Transverse colon (tissue), 4 donors: ENCODE results near the gene PICK1. TPM values are rescaled to one million over a fixed set of nuclear protein-coding genes. Genes with fewer than 3 reads are reported as not detected.

ENCODE experiments used
- DNase-seq: peaks from one replicate; pipeline ENCODE4 v3.0.0-alpha.2; 2019
- H3K27ac ChIP-seq, 4 donors: fragments of 200-600 bp; sonication (generic); 2 replicates each; pipeline ENCODE4 v1.5.1; 2016 to 2018; ENCODE audit warnings: inconsistent platforms in 4 of 4
- H3K27me3 ChIP-seq: fragments of 200-600 bp; sonication (generic); 2 replicates; pipeline ENCODE4 v1.5.1; 2017; ENCODE audit warnings: inconsistent platforms
- H3K36me3 ChIP-seq, 4 donors: fragments of 200-600 bp; sonication (generic); 2 replicates each; pipeline ENCODE4 v1.5.1; 2017 to 2019; ENCODE audit warnings: inconsistent platforms in 4 of 4
- H3K4me1 ChIP-seq, 4 donors: fragments of 200-600 bp; sonication (generic); 2 replicates each; pipeline ENCODE4 v1.5.1; 2017 to 2020; ENCODE audit warnings: inconsistent platforms in 4 of 4
- H3K4me3 ChIP-seq, 4 donors: fragments of 200-600 bp; sonication (generic); 1 replicate in 1 of 4; 2 replicates in 3 of 4; pipeline versions ENCODE4 v1.5.1 to v1.6.1; 2017 to 2019; ENCODE audit warnings: inconsistent platforms in 4 of 4
- H3K9me3 ChIP-seq, 2 donors: fragments of 200-600 bp; sonication (generic); 2 replicates each; pipeline ENCODE4 v1.5.1; 2017 to 2019; ENCODE audit warnings: inconsistent platforms in 2 of 2
- CTCF ChIP-seq, 5 experiments: fragments of 200-600 bp in 3 of 5; fragments of 450-650 bp in 2 of 5; sonication (generic) in 3 of 5; IDR thresholded peaks; 1 replicate in 2 of 5; 2 replicates in 3 of 5; pipeline ENCODE4 v1.5.1; 2016 to 2017; ENCODE audit warnings: antibody characterized with exemption in 5 of 5, inconsistent platforms in 3 of 5, mild to moderate bottlenecking in 2 of 5, moderate library complexity in 1 of 5
- EP300 ChIP-seq: sonication (generic); formaldehyde crosslinking; IDR thresholded peaks from one replicate; pipeline ENCODE4 v1.6.1; 2017; ENCODE audit warnings: antibody characterized with exemption, low read depth
- POLR2A ChIP-seq: fragments of 450-650 bp; IDR thresholded peaks from one replicate; pipeline ENCODE4 v1.6.1; 2016; ENCODE audit warnings: antibody characterized with exemption, mild to moderate bottlenecking, moderate library complexity
- POLR2AphosphoS5 ChIP-seq, 3 donors: sonication (generic); formaldehyde crosslinking; IDR thresholded peaks; one replicate each; pipeline ENCODE4 v1.6.1; 2016; ENCODE audit warnings: antibody characterized with exemption in 3 of 3
- WGBS, 2 donors: methylation state at CpG; one replicate each; pipeline ENCODE4 v1.1.5; 2018; ENCODE audit warnings: low coverage in 1 of 2; 5-methylcytosine and 5-hydroxymethylcytosine counted together
- in situ Hi-C, 4 donors: fragments of 200-750 bp; cut with MboI; loops; one replicate each; pipeline versions ENCODE4 v1.15.0 to v1.15.1; 2017; ENCODE audit warnings: low sequenced_read_pairs in 3 of 4, low pct_ligation_motif_present in 1 of 4, low pct_unique_long_range_greater_than_20kb in 1 of 4
- intact Hi-C: fragments of 100-400 bp; cut with DNase I; formaldehyde crosslinking; loops from one replicate; pipeline ENCODE4 v1.15.1; 2023; ENCODE audit warnings: low total_unique reads
- total RNA-seq, 4 donors: library from RNA; depleted of rRNA; stranded (reverse); fragments of >200 nt; gene quantifications; one replicate each; pipeline ENCODE4 v1.1.0, GENCODE V29; 2016

The PICK1 gene
- total RNA-seq, 4 donors from 2014 or later = 34.3 to 127 (median 69.3) TPM

- intact Hi-C loops = no loop called here
- H3K27me3 ChIP-seq = no peaks in the 10 kb centered on the region
- no peaks in the 10 kb centered on the region for H3K36me3 ChIP-seq
These were observed 40.7 kb upstream of the PICK1 start for GRCh38 chr22:38016182-38017151.

GRCh38 chr22:38017272-38017920 lies 39.8 kb upstream of the PICK1 start:
- TF ChIP-seq EP300 (no peak), POLR2A (no peak), POLR2AphosphoS5 (IDR thresholded peaks at IDR 0.05) (no peak), CTCF (IDR thresholded peaks at IDR 0.05) (no peak)
- peak; percentile 75 for DNase-seq
- intact Hi-C loops (no loop called here), in situ Hi-C loops (no loop called here)
- Histone ChIP-seq H3K9me3 (no peaks in the 10 kb centered on the region), H3K4me1 (peaks cover 8 to 21% (median 17%) of the 10 kb centered on the region in 4 donors), H3K36me3 (no peaks in the 10 kb centered on the region), H3K27me3 (no peaks in the 10 kb centered on the region), H3K27ac (peak overlapping the region; percentile 36 to 62 (median 42)), H3K4me3 (no peak overlapping the region)
- 47 to 90% methylated on average over 2 to 7 of the region's 7 CpGs for WGBS, 2 donors

More at GRCh38 chr22:38016182-38017151, 40.7 kb upstream of the PICK1 start:
- H3K4me1 ChIP-seq = peaks cover 8 to 21% (median 17%) of the 10 kb centered on the region in 4 donors
- DNase-seq = peak; percentile 52
- H3K27ac ChIP-seq = peak overlapping the region; percentile 36 to 62 (median 42)
- TF ChIP-seq EP300 (no peak), POLR2A (no peak), CTCF (IDR thresholded peaks at IDR 0.05) (no peak)
- 12 to 35% methylated on average over 20 to 30 of the region's 33 CpGs for WGBS, 2 donors
- H3K4me3 ChIP-seq = peak overlapping the region in 1 of 4 donors; percentile 14
- in situ Hi-C loops = no loop called here
- no peaks in the 10 kb centered on the region for H3K9me3 ChIP-seq

GRCh38 chr22:38017939-38018885 lies 39.0 kb upstream of the PICK1 start:
- no peak for TF ChIP-seq CTCF (IDR thresholded peaks at IDR 0.05)
- TF ChIP-seq POLR2A = no peak
- TF ChIP-seq POLR2AphosphoS5 (IDR thresholded peaks at IDR 0.05) = no peak
- no peak for TF ChIP-seq EP300
- Histone ChIP-seq H3K36me3 (no peaks in the 10 kb centered on the region), H3K4me1 (peaks cover 8 to 21% (median 17%) of the 10 kb centered on the region in 4 donors), H3K27me3 (no peaks in the 10 kb centered on the region), H3K27ac (peak overlapping the region in 2 of 4 donors; percentile 43 to 62), H3K4me3 (no peak overlapping the region), H3K9me3 (no peaks in the 10 kb centered on the region)
- in situ Hi-C loops = no loop called here
- 83% methylated on average over 12 of the region's 12 CpGs; no CpG with 5 or more reads in 1 of the 2 donors for WGBS, 2 donors
- no peak for DNase-seq
- intact Hi-C loops = no loop called here
